GM18867 (cell line): ENCODE data around the gene CRLF1.

Experiments used
- ATAC-seq: cut with Tn5 transposase; IDR thresholded peaks from one replicate; pipeline ENCODE4 v1.9.1; 2021; ENCODE audit warnings: mild to moderate bottlenecking, moderate library complexity; ENCODE audit not compliant: unreplicated experiment

The CRLF1 gene

GRCh38 chr19:18606281-18607225, at the start of gene CRLF1:
Gene CRLF1, minus strand, starts transcription at chr19:18606799. Its CDS starts 143 bp downstream, at chr19:18606656.
- ATAC-seq, result no peak

GRCh38 chr19:18655173-18655844, 48.7 kb upstream of the CRLF1 start:
- ATAC-seq, result no peak

- ATAC-seq, result no peak
Measured at GRCh38 chr19:18654469-18654868, 47.9 kb upstream of the CRLF1 start.

- no peak for ATAC-seq
Measured at GRCh38 chr19:18653853-18654252, 47.3 kb upstream of the CRLF1 start.

- no peak for ATAC-seq
Measured at GRCh38 chr19:18651733-18652132, 45.1 kb upstream of the CRLF1 start.

GRCh38 chr19:18651300-18651699, 44.7 kb upstream of the CRLF1 start:
- ATAC-seq, result no peak

- no peak for ATAC-seq
Measured at GRCh38 chr19:18650468-18651041, 44.0 kb upstream of the CRLF1 start.

- ATAC-seq, result no peak
Measured at GRCh38 chr19:18650021-18650390, 43.4 kb upstream of the CRLF1 start.

- ATAC-seq, result no peak
Measured at GRCh38 chr19:18649371-18650020, 42.9 kb upstream of the CRLF1 start.

- ATAC-seq, result no peak
Measured at GRCh38 chr19:18648973-18649315, 42.3 kb upstream of the CRLF1 start.

GRCh38 chr19:18647807-18648206, 41.2 kb upstream of the CRLF1 start:
- no peak for ATAC-seq

- ATAC-seq, result no peak
Measured at GRCh38 chr19:18647371-18647767, 40.8 kb upstream of the CRLF1 start.

GRCh38 chr19:18646535-18647370, 40.2 kb upstream of the CRLF1 start:
- no peak for ATAC-seq

- no peak for ATAC-seq
Measured at GRCh38 chr19:18645035-18645511, 38.5 kb upstream of the CRLF1 start.

GRCh38 chr19:18644196-18645034, 37.8 kb upstream of the CRLF1 start:
- no peak for ATAC-seq

GRCh38 chr19:18639706-18640243, 33.2 kb upstream of the CRLF1 start:
- ATAC-seq, result no peak

GRCh38 chr19:18637673-18638630, 31.4 kb upstream of the CRLF1 start:
- ATAC-seq, result no peak
